ENCODE measurements around the gene SEC61B.

The SEC61B gene

DNA sequence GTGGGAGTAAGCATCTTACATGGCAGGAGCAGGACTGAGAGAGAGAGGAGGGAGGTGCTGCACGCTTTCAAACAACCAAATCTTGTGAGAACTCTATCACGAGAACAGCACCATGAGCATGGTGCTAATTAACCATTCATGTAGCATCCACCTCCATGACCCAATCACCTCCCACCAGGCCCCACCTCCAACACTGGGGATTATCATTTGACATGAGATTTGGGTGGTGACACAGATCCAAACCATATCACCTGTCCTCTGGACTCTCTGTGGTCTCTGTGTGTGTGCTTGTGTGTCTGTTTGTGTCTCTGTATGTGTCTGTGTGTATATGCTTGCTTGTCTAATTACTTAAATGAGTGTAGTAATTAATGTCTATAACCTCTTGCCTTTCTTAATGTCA, 31.1 kb downstream of the SEC61B start:
- TF ChIP-seq EP300 (IDR thresholded peaks at IDR 0.05; ENCODE audit: borderline replicate concordance): no peak
- no peak for TF ChIP-seq NFIC (IDR thresholded peaks at IDR 0.05)

DNA sequence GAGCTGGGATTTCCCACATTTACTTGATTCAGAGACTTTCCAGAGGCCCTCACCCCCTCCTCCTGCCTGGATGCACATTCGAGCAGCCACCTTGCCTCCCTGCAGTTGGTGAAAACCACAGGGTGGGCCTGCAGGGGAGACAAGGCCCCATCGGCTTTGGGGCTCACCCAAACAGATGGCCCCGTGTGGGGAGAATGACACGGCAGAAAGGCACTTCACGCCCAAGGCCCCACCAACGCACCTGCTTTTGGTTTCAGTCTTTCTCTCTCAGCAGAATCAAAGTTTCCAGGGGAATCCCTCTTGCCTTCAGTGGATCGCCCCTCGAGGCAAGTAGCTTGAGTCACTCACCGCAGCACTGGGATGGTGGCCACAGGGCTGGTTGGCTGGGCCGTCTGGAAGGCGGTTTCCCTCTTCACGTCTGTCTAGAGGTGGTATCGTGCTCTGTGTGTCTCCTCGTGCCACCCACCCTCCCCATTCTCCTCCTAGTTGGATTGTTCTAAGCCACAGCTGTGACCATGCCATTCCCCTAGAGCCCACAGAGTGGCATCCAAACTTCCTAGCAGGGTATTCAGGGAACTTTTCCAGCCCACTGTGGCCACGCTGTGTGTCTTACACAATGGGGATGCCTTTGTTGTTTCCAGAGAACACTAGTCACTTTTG, 31.8 kb downstream of the SEC61B start:
- no peak for TF ChIP-seq EP300 (IDR thresholded peaks at IDR 0.05; ENCODE audit: borderline replicate concordance)
- no peak for TF ChIP-seq REST (IDR thresholded peaks at IDR 0.05; ENCODE audit: low read depth)
- no peak for TF ChIP-seq CEBPB (IDR thresholded peaks at IDR 0.05)
- no peak for TF ChIP-seq NFIC (IDR thresholded peaks at IDR 0.05)
- TF ChIP-seq MAX (IDR thresholded peaks at IDR 0.05): no peak
- TF ChIP-seq FOXM1 (IDR thresholded peaks at IDR 0.05; ENCODE audit: borderline replicate concordance, low read depth): no peak
- no peak for TF ChIP-seq TAF1 (IDR thresholded peaks at IDR 0.05; ENCODE audit: low read depth)
- TF ChIP-seq, protein P1, sequence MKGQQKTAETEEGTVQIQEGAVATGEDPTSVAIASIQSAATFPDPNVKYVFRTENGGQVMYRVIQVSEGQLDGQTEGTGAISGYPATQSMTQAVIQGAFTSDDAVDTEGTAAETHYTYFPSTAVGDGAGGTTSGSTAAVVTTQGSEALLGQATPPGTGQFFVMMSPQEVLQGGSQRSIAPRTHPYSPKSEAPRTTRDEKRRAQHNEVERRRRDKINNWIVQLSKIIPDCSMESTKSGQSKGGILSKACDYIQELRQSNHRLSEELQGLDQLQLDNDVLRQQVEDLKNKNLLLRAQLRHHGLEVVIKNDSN (IDR thresholded peaks at IDR 0.05): no peak
- no peak for TF ChIP-seq RAD21 (IDR thresholded peaks at IDR 0.05; ENCODE audit: low read depth)
- TF ChIP-seq ZBTB7A (IDR thresholded peaks at IDR 0.05; ENCODE audit: low read depth): no peak
- no peak for TF ChIP-seq YY1 (IDR thresholded peaks at IDR 0.05; ENCODE audit: low read depth)
- TF ChIP-seq TEAD4 (IDR thresholded peaks at IDR 0.05): no peak
- no peak for TF ChIP-seq TCF12 (IDR thresholded peaks at IDR 0.05; ENCODE audit: low read depth)
- TF ChIP-seq EGR1 (IDR thresholded peaks at IDR 0.05): no peak

- TF ChIP-seq ZBTB7A (IDR thresholded peaks at IDR 0.05; ENCODE audit: low read depth) (no peak), TCF12 (IDR thresholded peaks at IDR 0.05; ENCODE audit: low read depth) (no peak), NFIC (IDR thresholded peaks at IDR 0.05) (no peak), EGR1 (IDR thresholded peaks at IDR 0.05) (no peak), MAX (IDR thresholded peaks at IDR 0.05) (no peak), FOXM1 (IDR thresholded peaks at IDR 0.05; ENCODE audit: borderline replicate concordance, low read depth) (no peak), TAF1 (IDR thresholded peaks at IDR 0.05; ENCODE audit: low read depth) (no peak), EP300 (IDR thresholded peaks at IDR 0.05; ENCODE audit: borderline replicate concordance) (no peak), RAD21 (IDR thresholded peaks at IDR 0.05; ENCODE audit: low read depth) (no peak), CREB1 (IDR thresholded peaks at IDR 0.05; ENCODE audit: low read depth) (no peak), CEBPB (IDR thresholded peaks at IDR 0.05) (no peak), REST (IDR thresholded peaks at IDR 0.05; ENCODE audit: low read depth) (no peak)
- TF ChIP-seq, protein P1 (IDR thresholded peaks at IDR 0.05): no peak
These were observed 33.6 kb downstream of the SEC61B start for GRCh38 chr9:99255651-99256050.

- TF ChIP-seq CREB1 (IDR thresholded peaks at IDR 0.05; ENCODE audit: low read depth) (no peak), REST (IDR thresholded peaks at IDR 0.05; ENCODE audit: low read depth) (no peak), RAD21 (IDR thresholded peaks at IDR 0.05; ENCODE audit: low read depth) (no peak), EP300 (IDR thresholded peaks at IDR 0.05; ENCODE audit: borderline replicate concordance) (no peak), ZBTB7A (IDR thresholded peaks at IDR 0.05; ENCODE audit: low read depth) (no peak), TCF12 (IDR thresholded peaks at IDR 0.05; ENCODE audit: low read depth) (no peak), YY1 (IDR thresholded peaks at IDR 0.05; ENCODE audit: low read depth) (no peak), MAX (IDR thresholded peaks at IDR 0.05) (no peak), TEAD4 (IDR thresholded peaks at IDR 0.05) (no peak), FOXM1 (IDR thresholded peaks at IDR 0.05; ENCODE audit: borderline replicate concordance, low read depth) (no peak), TAF1 (IDR thresholded peaks at IDR 0.05; ENCODE audit: low read depth) (no peak), NFIC (IDR thresholded peaks at IDR 0.05) (no peak), EGR1 (IDR thresholded peaks at IDR 0.05) (no peak), CEBPB (IDR thresholded peaks at IDR 0.05) (no peak)
- TF ChIP-seq, protein P1 (IDR thresholded peaks at IDR 0.05): no peak
These were observed 35.8 kb downstream of the SEC61B start for GRCh38 chr9:99257723-99258389.

All from Ishikawa (cell line).